ENCODE measurements around the gene APOBEC3G. TPM values are rescaled to one million over a fixed set of nuclear protein-coding genes. Genes with fewer than 3 reads are reported as not detected.
A peak's percentile ranks its signal among the peaks of the same experiment; 100 is the strongest.
"Not testable (repeated sequence)": the region's sequence is repeated elsewhere in the genome, so short reads cannot be mapped to it uniquely, and the experiment has no call there.

The APOBEC3G gene
- total RNA-seq, 1 donor from 2014 or later, result 152 TPM

DNA sequence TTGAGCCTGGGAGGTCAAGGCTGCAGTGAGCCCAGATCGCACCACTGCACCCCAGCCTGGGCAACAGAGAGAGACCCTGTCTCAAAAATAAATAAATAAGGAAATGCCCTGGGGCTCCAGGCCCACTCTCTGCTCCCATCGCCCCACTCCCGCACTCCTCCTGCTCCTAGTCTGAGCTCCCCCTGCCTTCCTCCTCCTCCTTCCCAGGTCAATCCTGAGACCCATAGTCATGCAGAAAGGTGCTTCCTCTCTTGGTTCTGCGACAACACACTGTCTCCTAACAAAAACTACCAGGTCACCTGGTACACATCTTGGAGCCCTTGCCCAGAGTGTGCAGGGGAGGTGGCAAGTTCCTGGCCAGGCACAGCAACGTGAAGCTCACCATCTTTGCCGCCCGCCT is 6.9 kb upstream of the APOBEC3G start:
- DNase-seq, result no peak
- intact Hi-C loops (cut with micrococcal nuclease), result no loop called here
- no peak for ATAC-seq (ENCODE audit: low read depth)
- POLR2A ChIA-PET, result interaction anchor here (1.4 to 16.5 kb wide), 2 partner anchors 14 to 28 kb away, joined by 3 to 212 read pairs; partner anchors contain the start of gene APOBEC3H
- H3K27me3 Mint-ChIP-seq, result no peaks in the 10 kb centered on the region
- CTCF ChIA-PET, result no interaction called here
- no peak for TF ChIP-seq CTCF (IDR thresholded peaks at IDR 0.05)
- no peaks in the 10 kb centered on the region for H3K9me3 Mint-ChIP-seq
- H3K27ac Mint-ChIP-seq, result no peak overlapping the region
- peaks cover 52% of the 10 kb centered on the region for H3K4me1 Mint-ChIP-seq
- peak overlapping the region; percentile 49 for H3K4me3 Mint-ChIP-seq
- peaks cover 7% of the 10 kb centered on the region for H3K36me3 Mint-ChIP-seq (ENCODE audit: low read depth)

DNA sequence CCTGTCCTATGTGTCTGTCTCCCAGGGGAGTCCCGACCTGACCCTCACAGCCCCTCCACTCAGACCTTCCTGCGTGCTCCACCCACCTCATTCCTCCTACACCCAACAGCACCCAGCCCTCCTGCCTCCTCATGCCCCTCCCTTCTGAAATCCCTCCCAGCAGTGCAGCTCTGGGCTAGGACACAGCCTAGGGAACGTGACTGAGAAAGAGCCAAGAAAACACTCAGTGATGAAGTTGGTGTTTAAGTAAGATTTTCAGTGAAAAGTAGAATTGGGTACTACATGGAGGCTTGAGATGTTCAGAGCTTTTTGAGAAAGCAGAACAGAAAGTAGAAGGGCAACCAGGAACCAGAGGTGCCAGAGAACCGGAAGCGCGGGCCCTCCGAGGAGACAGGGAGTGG is 4.5 kb upstream of the APOBEC3G start:
- ATAC-seq (ENCODE audit: low read depth), result peak; percentile 57
- H3K9me3 Mint-ChIP-seq; intact Hi-C loops (cut with micrococcal nuclease); H3K27me3 Mint-ChIP-seq: not testable (repeated sequence)
- Mint-ChIP-seq H3K27ac (peak overlapping the region; percentile 94), H3K4me1 (peaks cover 62% of the 10 kb centered on the region), H3K4me3 (peak overlapping the region; percentile 58), H3K36me3 (ENCODE audit: low read depth) (peaks cover 12% of the 10 kb centered on the region)
- CTCF ChIA-PET, result interaction anchor here (1.4 kb wide), 1 partner anchor 8 kb away, joined by 5 read pairs; no protein-coding TSS in a partner anchor
- DNase-seq, result peak; percentile 49
- POLR2A ChIA-PET, result interaction anchor here (0.6 to 16.5 kb wide), 9 partner anchors 8 to 247 kb away, joined by 3 to 212 read pairs (median 7); partner anchors contain the start of genes APOBEC3C, APOBEC3H and RPL3

GRCh38 chr22:39073981-39074380 is 3.1 kb upstream of the APOBEC3G start:
- peaks cover 23% of the 10 kb centered on the region for H3K36me3 Mint-ChIP-seq (ENCODE audit: low read depth)
- no peak for TF ChIP-seq CTCF (IDR thresholded peaks at IDR 0.05)
- intact Hi-C loops (cut with micrococcal nuclease), result no loop called here
- no peak for ATAC-seq (ENCODE audit: low read depth)
- CTCF ChIA-PET, result no interaction called here
- H3K4me1 Mint-ChIP-seq, result peaks cover 76% of the 10 kb centered on the region
- H3K27ac Mint-ChIP-seq, result peak overlapping the region; percentile 94
- no peaks in the 10 kb centered on the region for H3K9me3 Mint-ChIP-seq
- H3K4me3 Mint-ChIP-seq, result no peak overlapping the region
- DNase-seq, result no peak
- no peaks in the 10 kb centered on the region for H3K27me3 Mint-ChIP-seq
- POLR2A ChIA-PET, result interaction anchor here (0.6 to 16.5 kb wide), 9 partner anchors 10 to 1695 kb away, joined by 3 to 212 read pairs (median 6); partner anchors contain the start of genes APOBEC3C and APOBEC3H

GRCh38 chr22:39076155-39077025 is 685 bp upstream of the APOBEC3G start:
- peaks cover 31% of the 10 kb centered on the region for H3K36me3 Mint-ChIP-seq (ENCODE audit: low read depth)
- peak overlapping the region; percentile 93 for H3K4me3 Mint-ChIP-seq
- ATAC-seq (ENCODE audit: low read depth); DNase-seq; H3K27me3 Mint-ChIP-seq; H3K9me3 Mint-ChIP-seq; CTCF ChIA-PET: not testable (repeated sequence)
- POLR2A ChIA-PET, result interaction anchor here (7.0 to 16.5 kb wide), 2 partner anchors 9 to 22 kb away, joined by 47 to 212 read pairs; partner anchors contain the start of gene APOBEC3H
- H3K4me1 Mint-ChIP-seq, result peaks cover 82% of the 10 kb centered on the region
- peak overlapping the region; percentile 90 for H3K27ac Mint-ChIP-seq
- intact Hi-C loops (cut with micrococcal nuclease), result loop anchor here (1.0 kb wide), 2 partner anchors 10 to 24 kb away; no protein-coding TSS in a partner anchor

DNA sequence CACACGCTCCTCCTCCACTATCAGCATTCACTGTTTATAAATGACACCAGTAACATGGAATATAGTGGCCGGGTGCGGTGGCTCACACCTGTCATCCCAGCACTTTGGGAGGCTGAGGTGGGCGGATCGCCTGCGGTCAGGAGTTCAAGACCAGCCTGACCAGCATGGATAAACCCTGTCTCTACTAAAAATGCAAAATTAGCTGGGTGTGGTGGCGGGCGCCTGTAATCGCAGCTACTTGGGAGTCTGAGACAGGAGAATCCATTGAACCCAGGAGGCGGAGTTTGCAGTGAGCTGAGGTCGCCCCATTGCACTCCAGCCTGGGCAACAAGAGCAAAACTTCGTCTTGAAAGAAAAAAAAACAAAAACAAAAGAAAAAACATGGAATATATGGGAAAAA is 837 bp downstream of the APOBEC3G start:
- intact Hi-C loops (cut with micrococcal nuclease), result loop anchor here (1.0 kb wide), 2 partner anchors 12 to 22 kb away; no protein-coding TSS in a partner anchor
- not testable (repeated sequence) for H3K27me3 Mint-ChIP-seq; DNase-seq; H3K9me3 Mint-ChIP-seq; ATAC-seq (ENCODE audit: low read depth)
- CTCF ChIA-PET, result interaction anchor here (0.6 to 0.7 kb wide), 2 partner anchors 11 to 538 kb away, joined by 3 to 4 read pairs; no protein-coding TSS in a partner anchor
- peak overlapping the region; percentile 91 for H3K27ac Mint-ChIP-seq
- H3K4me1 Mint-ChIP-seq, result peaks cover 80% of the 10 kb centered on the region
- POLR2A ChIA-PET, result interaction anchor here (0.6 to 16.5 kb wide), 8 partner anchors 11 to 1506 kb away, joined by 3 to 212 read pairs (median 4); partner anchors contain the start of gene APOBEC3H
- peak overlapping the region; percentile 93 for H3K4me3 Mint-ChIP-seq
- peaks cover 45% of the 10 kb centered on the region for H3K36me3 Mint-ChIP-seq (ENCODE audit: low read depth)

- intact Hi-C loops (cut with micrococcal nuclease), result no loop called here
- H3K27me3 Mint-ChIP-seq, result no peaks in the 10 kb centered on the region
- ATAC-seq (ENCODE audit: low read depth), result no peak
Measured at GRCh38 chr22:39078329-39078728, 1.3 kb downstream of the APOBEC3G start.

GRCh38 chr22:39079054-39079637 is 2.1 kb downstream of the APOBEC3G start:
- Mint-ChIP-seq H3K4me3 (peak overlapping the region; percentile 7), H3K4me1 (peaks cover 70% of the 10 kb centered on the region), H3K27ac (peak overlapping the region; percentile 91), H3K36me3 (ENCODE audit: low read depth) (peaks cover 55% of the 10 kb centered on the region)
- ATAC-seq (ENCODE audit: low read depth); DNase-seq; H3K27me3 Mint-ChIP-seq; intact Hi-C loops (cut with micrococcal nuclease); H3K9me3 Mint-ChIP-seq: not testable (repeated sequence)
- POLR2A ChIA-PET, result interaction anchor here (0.7 to 16.5 kb wide), 7 partner anchors 12 to 76 kb away, joined by 3 to 212 read pairs (median 3); partner anchors contain the start of gene APOBEC3H
- CTCF ChIA-PET, result interaction anchor here (1.7 kb wide), 1 partner anchor 20 kb away, joined by 6 read pairs; no protein-coding TSS in a partner anchor

More at GRCh38 chr22:39078329-39078728, 1.3 kb downstream of the APOBEC3G start:
- Mint-ChIP-seq H3K27ac (peak overlapping the region; percentile 91), H3K4me1 (peaks cover 79% of the 10 kb centered on the region), H3K9me3 (no peaks in the 10 kb centered on the region), H3K4me3 (peak overlapping the region; percentile 93), H3K36me3 (ENCODE audit: low read depth) (peaks cover 49% of the 10 kb centered on the region)
- ChIA-PET CTCF (interaction anchor here (0.6 to 0.7 kb wide), 2 partner anchors 11 to 538 kb away, joined by 3 to 4 read pairs; no protein-coding TSS in a partner anchor), POLR2A (interaction anchor here (0.6 to 16.5 kb wide), 7 partner anchors 11 to 1506 kb away, joined by 3 to 212 read pairs (median 3); partner anchors contain the start of gene APOBEC3H)
- no peak for TF ChIP-seq CTCF (IDR thresholded peaks at IDR 0.05)
- no peak for DNase-seq
